Type B pancreatic cell (in vitro differentiated cells): ENCODE data around the gene PITPNM2. TPM values are rescaled to one million over a fixed set of nuclear protein-coding genes. Genes with fewer than 3 reads are reported as not detected.

Source experiments
- DNase-seq: peaks from one replicate; pipeline ENCODE4 v3.0.0; 2021; ENCODE audit warnings: mixed read lengths; ENCODE audit not compliant: unreplicated experiment; ENCODE audit errors: extremely low spot score
- H3K27ac Mint-ChIP-seq: 2 replicates; pipeline ENCODE4 v1.8.0; 2021; ENCODE audit warnings: mild to moderate bottlenecking, mixed read lengths
- H3K27me3 Mint-ChIP-seq: 2 replicates; pipeline ENCODE4 v1.8.0; 2021; ENCODE audit warnings: mixed read lengths
- H3K36me3 Mint-ChIP-seq: 2 replicates; pipeline ENCODE4 v1.8.0; 2021; ENCODE audit warnings: mixed read lengths
- H3K4me1 Mint-ChIP-seq: one replicate; pipeline ENCODE4 v1.8.0; 2021; ENCODE audit warnings: mixed read lengths; ENCODE audit not compliant: unreplicated experiment
- H3K4me3 Mint-ChIP-seq: 2 replicates; pipeline ENCODE4 v1.8.0; 2021; ENCODE audit warnings: mild to moderate bottlenecking, mixed read lengths
- H3K9me3 Mint-ChIP-seq: 2 replicates; pipeline ENCODE4 v1.8.0; 2021; ENCODE audit warnings: mixed read lengths
- total RNA-seq: library from RNA; stranded (reverse); gene quantifications from 2 replicates; pipeline ENCODE4 v1.2.1, GENCODE V29; 2021; ENCODE audit warnings: low replicate concordance
- TF ChIP-seq, protein P1 (sequence below): fragments of 200-600 bp; sonication (generic); conservative IDR thresholded peaks from 2 replicates; pipeline ENCODE4 v1.5.0; 2021; ENCODE audit warnings: antibody characterized with exemption, mild to moderate bottlenecking

The PITPNM2 gene
- total RNA-seq, 1 donor from 2014 or later: 6.8 TPM

DNA sequence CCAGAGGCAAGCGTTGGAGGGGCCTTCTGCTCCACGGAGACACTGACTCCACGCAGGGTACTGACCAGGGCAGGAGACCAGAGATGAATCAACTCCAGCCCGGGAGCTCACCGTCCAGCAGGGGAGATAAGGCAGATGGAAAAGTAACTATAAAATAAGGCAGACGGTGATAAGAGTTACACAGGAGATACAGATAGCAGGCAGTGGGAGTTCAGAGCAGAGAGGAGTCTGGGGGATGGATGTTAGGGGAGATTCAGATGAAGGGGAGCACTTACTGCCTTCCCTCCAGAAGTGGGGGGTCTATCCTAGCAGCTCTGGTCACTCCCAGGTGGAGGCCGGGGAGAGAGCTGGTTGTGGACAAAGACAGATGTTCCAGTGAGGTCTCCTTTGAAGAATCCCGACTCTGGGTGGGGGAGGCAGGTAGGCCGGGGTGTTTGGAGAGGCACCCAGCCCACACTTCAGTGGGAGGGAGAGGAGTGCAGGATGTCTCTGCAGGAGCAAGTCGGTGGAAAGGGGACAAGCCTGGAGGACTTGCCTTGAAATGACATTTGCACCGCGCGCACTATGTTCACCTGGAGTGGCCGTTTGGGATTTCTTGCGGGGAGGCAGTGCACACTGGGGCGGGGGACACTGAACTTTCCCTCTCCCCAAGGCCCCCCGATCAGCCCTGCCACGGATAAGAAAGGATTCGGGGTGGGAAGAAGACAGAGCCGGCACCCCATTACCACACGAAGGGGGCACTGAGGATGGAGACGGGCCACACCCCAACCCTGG, 1.2 kb downstream of the PITPNM2 start:
- TF ChIP-seq, protein P1, sequence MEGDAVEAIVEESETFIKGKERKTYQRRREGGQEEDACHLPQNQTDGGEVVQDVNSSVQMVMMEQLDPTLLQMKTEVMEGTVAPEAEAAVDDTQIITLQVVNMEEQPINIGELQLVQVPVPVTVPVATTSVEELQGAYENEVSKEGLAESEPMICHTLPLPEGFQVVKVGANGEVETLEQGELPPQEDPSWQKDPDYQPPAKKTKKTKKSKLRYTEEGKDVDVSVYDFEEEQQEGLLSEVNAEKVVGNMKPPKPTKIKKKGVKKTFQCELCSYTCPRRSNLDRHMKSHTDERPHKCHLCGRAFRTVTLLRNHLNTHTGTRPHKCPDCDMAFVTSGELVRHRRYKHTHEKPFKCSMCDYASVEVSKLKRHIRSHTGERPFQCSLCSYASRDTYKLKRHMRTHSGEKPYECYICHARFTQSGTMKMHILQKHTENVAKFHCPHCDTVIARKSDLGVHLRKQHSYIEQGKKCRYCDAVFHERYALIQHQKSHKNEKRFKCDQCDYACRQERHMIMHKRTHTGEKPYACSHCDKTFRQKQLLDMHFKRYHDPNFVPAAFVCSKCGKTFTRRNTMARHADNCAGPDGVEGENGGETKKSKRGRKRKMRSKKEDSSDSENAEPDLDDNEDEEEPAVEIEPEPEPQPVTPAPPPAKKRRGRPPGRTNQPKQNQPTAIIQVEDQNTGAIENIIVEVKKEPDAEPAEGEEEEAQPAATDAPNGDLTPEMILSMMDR: no peak
- H3K4me1 Mint-ChIP-seq: peaks cover 17% of the 10 kb centered on the region
- H3K36me3 Mint-ChIP-seq: no peaks in the 10 kb centered on the region
- H3K4me3 Mint-ChIP-seq: peak overlapping the region; percentile 82
- DNase-seq: no peak
- H3K27ac Mint-ChIP-seq: peak overlapping the region; percentile 34
- H3K27me3 Mint-ChIP-seq: peaks cover 34% of the 10 kb centered on the region
- H3K9me3 Mint-ChIP-seq: peaks cover 4% of the 10 kb centered on the region

GRCh38 chr12:123149088-123149487, 1.8 kb downstream of the PITPNM2 start:
- peaks cover 34% of the 10 kb centered on the region for H3K27me3 Mint-ChIP-seq
- no peaks in the 10 kb centered on the region for H3K36me3 Mint-ChIP-seq
- peaks cover 17% of the 10 kb centered on the region for H3K4me1 Mint-ChIP-seq
- peak overlapping the region; percentile 34 for H3K27ac Mint-ChIP-seq
- DNase-seq: no peak
- H3K4me3 Mint-ChIP-seq: peak overlapping the region; percentile 82
- peaks cover 4% of the 10 kb centered on the region for H3K9me3 Mint-ChIP-seq
- TF ChIP-seq, protein P1: no peak

- no peak for DNase-seq
- TF ChIP-seq, protein P1: no peak
- Mint-ChIP-seq H3K4me1 (peaks cover 17% of the 10 kb centered on the region), H3K36me3 (no peaks in the 10 kb centered on the region), H3K4me3 (peak overlapping the region; percentile 82), H3K27me3 (peaks cover 34% of the 10 kb centered on the region), H3K9me3 (peaks cover 4% of the 10 kb centered on the region), H3K27ac (peak overlapping the region; percentile 15)
Observed at GRCh38 chr12:123148655-123149054, 2.2 kb downstream of the PITPNM2 start.

DNA sequence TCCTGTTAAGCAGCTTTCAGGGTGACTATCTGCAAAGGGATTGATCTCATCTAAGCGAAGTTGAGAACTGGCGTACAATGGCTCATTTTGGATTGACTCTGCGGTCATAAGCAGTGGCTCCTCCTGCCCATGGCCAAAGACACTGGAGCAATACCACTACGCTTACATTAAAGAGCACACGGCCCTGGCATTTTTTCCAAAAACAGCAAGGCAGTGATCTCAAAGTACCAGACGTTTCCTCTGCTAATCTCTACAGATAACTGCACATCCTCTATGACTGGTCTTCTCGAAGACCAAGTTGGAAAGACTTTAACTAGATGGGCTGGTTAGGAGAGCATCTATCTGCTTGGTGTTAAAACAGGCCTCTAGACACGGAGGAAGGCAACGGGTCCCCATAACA, 2.7 kb downstream of the PITPNM2 start:
- Mint-ChIP-seq H3K9me3 (peaks cover 4% of the 10 kb centered on the region), H3K27me3 (peaks cover 34% of the 10 kb centered on the region), H3K4me3 (peak overlapping the region; percentile 82), H3K36me3 (no peaks in the 10 kb centered on the region), H3K27ac (no peak overlapping the region), H3K4me1 (peaks cover 17% of the 10 kb centered on the region)
- DNase-seq: no peak
- TF ChIP-seq, protein P1: no peak

- no peak for DNase-seq
- TF ChIP-seq, protein P1: no peak
- Mint-ChIP-seq H3K4me1 (peaks cover 32% of the 10 kb centered on the region), H3K9me3 (peaks cover 4% of the 10 kb centered on the region), H3K36me3 (no peaks in the 10 kb centered on the region), H3K27ac (peak overlapping the region; percentile 18), H3K27me3 (peaks cover 29% of the 10 kb centered on the region), H3K4me3 (no peak overlapping the region)
Observed at GRCh38 chr12:123145211-123145610, 5.7 kb downstream of the PITPNM2 start.
